22Rv1 (cell line): ENCODE measurements around the gene CCNK.

Source experiments
- CTCF ChIP-seq: fragments of 450-650 bp; IDR thresholded peaks from 2 replicates; pipeline ENCODE4 v1.5.1; 2017; ENCODE audit warnings: mild to moderate bottlenecking
- ZFX ChIP-seq: fragments of 450-650 bp; IDR thresholded peaks from 2 replicates; pipeline ENCODE4 v1.6.1; 2017; ENCODE audit warnings: antibody characterized with exemption, borderline replicate concordance

GRCh38 chr14:99478128-99478527 lies 3.1 kb upstream of the CCNK start:
- no peak for TF ChIP-seq CTCF
- no peak for TF ChIP-seq ZFX
